ENCODE measurements around the gene KCNH5. TPM values are rescaled to one million over a fixed set of nuclear protein-coding genes. Genes with fewer than 3 reads are reported as not detected.

KCNH5 gene
- 0.60 and 0.95 TPM in 2 replicates for total RNA-seq

GRCh38 chr14:63045234-63045611, at the start of gene KCNH5:
TSS of gene KCNH5 (minus strand) at chr14:63045458. CDS start at chr14:63045186, 272 bp downstream.

Other genes starting within 250 kb of the KCNH5 start
- gene RHOJ, start 159.0 kb upstream of the KCNH5 start, total RNA-seq, result 4.1 and 13.3 TPM in 2 replicates

All from bronchial smooth muscle cell (primary cell).